ENCODE data around the gene GABRR3.

Gene GABRR3

DNA sequence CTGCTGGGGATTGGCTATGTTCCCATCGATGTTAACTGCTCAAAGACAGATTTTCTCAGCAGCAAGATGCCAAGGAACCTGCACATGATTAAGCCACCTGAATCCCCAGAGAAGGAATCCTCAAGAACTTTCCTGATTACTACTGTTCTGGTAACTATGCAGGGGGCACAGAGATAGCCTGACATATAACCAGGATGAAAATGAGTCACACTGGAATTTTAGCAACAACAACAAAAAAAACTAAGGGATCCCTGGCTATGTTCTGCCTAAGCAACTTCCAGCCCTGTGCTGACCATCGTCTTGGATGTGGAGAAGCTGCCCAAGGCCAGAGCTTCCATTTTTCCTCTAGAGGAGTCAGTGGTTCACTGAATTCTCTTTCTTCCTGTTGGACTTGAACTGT is 76.7 kb downstream of the GABRR3 start:
- Histone ChIP-seq H3K36me3 (no peaks in the 10 kb centered on the region), H3K4me1 (ENCODE audit: control insufficient read depth in 1 of 2, insufficient read depth in 1 of 2, low read depth in 1 of 2, low read length in 1 of 2) (no peaks in the 10 kb centered on the region), H3K4me3 (ENCODE audit: low read depth in 1 of 2, low read length in 1 of 2) (no peak overlapping the region), H3K9me3 (no peaks in the 10 kb centered on the region), H3K27ac (no peak overlapping the region), H3K27me3 (no peaks in the 10 kb centered on the region)
- no peak for TF ChIP-seq CTCF (IDR thresholded peaks at IDR 0.05)

DNA sequence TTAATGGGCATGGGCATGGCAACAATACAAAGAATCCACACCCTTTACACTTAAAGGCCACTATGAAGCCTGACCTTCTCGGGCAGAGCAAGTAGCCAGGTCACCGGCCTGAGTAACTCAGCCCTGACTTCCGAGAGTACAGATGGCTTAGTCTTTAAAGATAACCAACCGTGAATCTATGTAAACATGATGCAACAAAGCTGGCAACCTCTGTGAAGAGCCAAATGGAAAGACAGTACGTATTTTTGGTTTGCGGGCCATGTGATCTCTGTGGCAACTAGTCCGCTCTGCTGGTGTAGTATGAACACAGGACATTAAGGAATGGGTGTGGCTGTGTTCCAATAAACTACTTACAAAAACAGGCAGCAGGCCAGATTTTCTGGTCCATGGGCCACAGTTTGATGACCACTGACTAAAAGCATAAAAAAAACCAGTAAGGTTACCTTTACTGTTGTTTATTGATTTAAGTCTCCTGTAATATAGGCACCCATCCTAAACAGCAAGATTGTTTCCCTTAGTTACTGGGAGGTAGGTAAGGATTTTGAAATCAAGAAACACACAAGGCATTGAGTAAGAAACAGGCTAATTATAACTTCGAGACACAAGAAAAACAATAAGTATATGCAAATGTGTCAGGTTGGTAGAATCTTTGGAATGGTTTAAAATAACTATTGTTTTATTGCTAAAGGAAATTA is 77.4 kb downstream of the GABRR3 start:
- H3K27me3 ChIP-seq, result no peaks in the 10 kb centered on the region
- H3K4me1 ChIP-seq (ENCODE audit: control insufficient read depth in 1 of 2, insufficient read depth in 1 of 2, low read depth in 1 of 2, low read length in 1 of 2), result no peaks in the 10 kb centered on the region
- H3K9me3 ChIP-seq, result no peaks in the 10 kb centered on the region
- TF ChIP-seq CTCF (IDR thresholded peaks at IDR 0.05), result no peak
- no peak overlapping the region for H3K4me3 ChIP-seq (ENCODE audit: low read depth in 1 of 2, low read length in 1 of 2)
- H3K36me3 ChIP-seq, result no peaks in the 10 kb centered on the region
- H3K27ac ChIP-seq, result no peak overlapping the region

- Histone ChIP-seq H3K9me3 (no peaks in the 10 kb centered on the region), H3K27me3 (no peaks in the 10 kb centered on the region), H3K36me3 (no peaks in the 10 kb centered on the region), H3K4me1 (ENCODE audit: control insufficient read depth in 1 of 2, insufficient read depth in 1 of 2, low read depth in 1 of 2, low read length in 1 of 2) (no peaks in the 10 kb centered on the region), H3K4me3 (ENCODE audit: low read depth in 1 of 2, low read length in 1 of 2) (no peak overlapping the region), H3K27ac (no peak overlapping the region)
- no peak for TF ChIP-seq CTCF (IDR thresholded peaks at IDR 0.05)
These were observed 79.1 kb downstream of the GABRR3 start for GRCh38 chr3:97956051-97956450.

GRCh38 chr3:97954228-97954827 is 80.8 kb downstream of the GABRR3 start:
- H3K27ac ChIP-seq, result no peak overlapping the region
- no peaks in the 10 kb centered on the region for H3K9me3 ChIP-seq
- no peak for TF ChIP-seq CTCF (IDR thresholded peaks at IDR 0.05)
- no peaks in the 10 kb centered on the region for H3K36me3 ChIP-seq
- H3K4me3 ChIP-seq (ENCODE audit: low read depth in 1 of 2, low read length in 1 of 2), result no peak overlapping the region
- H3K27me3 ChIP-seq, result no peaks in the 10 kb centered on the region
- H3K4me1 ChIP-seq (ENCODE audit: control insufficient read depth in 1 of 2, insufficient read depth in 1 of 2, low read depth in 1 of 2, low read length in 1 of 2), result no peaks in the 10 kb centered on the region

GRCh38 chr3:97952872-97953271 is 82.2 kb downstream of the GABRR3 start:
- no peak for TF ChIP-seq CTCF (IDR thresholded peaks at IDR 0.05)
- Histone ChIP-seq H3K4me3 (ENCODE audit: low read depth in 1 of 2, low read length in 1 of 2) (no peak overlapping the region), H3K9me3 (no peaks in the 10 kb centered on the region), H3K27ac (no peak overlapping the region), H3K27me3 (no peaks in the 10 kb centered on the region), H3K4me1 (ENCODE audit: control insufficient read depth in 1 of 2, insufficient read depth in 1 of 2, low read depth in 1 of 2, low read length in 1 of 2) (no peaks in the 10 kb centered on the region), H3K36me3 (no peaks in the 10 kb centered on the region)

All from neutrophil (primary cell).